Measurements from ENCODE around the gene IRF6.
"Not testable (repeated sequence)": the region's sequence is repeated elsewhere in the genome, so short reads cannot be mapped to it uniquely, and the experiment has no call there.

IRF6 gene

GRCh38 chr1:209822706-209823105 is 16.8 kb upstream of the IRF6 start:
- DNase-seq: no peak

GRCh38 chr1:209820986-209821385 is 15.0 kb upstream of the IRF6 start:
- DNase-seq: no peak

- no peak for DNase-seq
These were observed 13.1 kb upstream of the IRF6 start for GRCh38 chr1:209819058-209819457.

- DNase-seq: no peak
These were observed 11.7 kb upstream of the IRF6 start for GRCh38 chr1:209817691-209818090.

GRCh38 chr1:209816923-209817322 is 11.0 kb upstream of the IRF6 start:
- no peak for DNase-seq

GRCh38 chr1:209815931-209816341 is 10.0 kb upstream of the IRF6 start:
- peak; percentile 57 for DNase-seq

- no peak for DNase-seq
These were observed 9.5 kb upstream of the IRF6 start for GRCh38 chr1:209815490-209815889.

GRCh38 chr1:209813902-209814301 is 8.0 kb upstream of the IRF6 start:
- no peak for DNase-seq

- DNase-seq: no peak
These were observed 4.8 kb upstream of the IRF6 start for GRCh38 chr1:209810783-209811182.

GRCh38 chr1:209809611-209810010 is 3.7 kb upstream of the IRF6 start:
- no peak for DNase-seq

- DNase-seq: peak; percentile 71
These were observed 2.2 kb upstream of the IRF6 start for GRCh38 chr1:209808059-209808581.

- no peak for DNase-seq
These were observed 1.6 kb upstream of the IRF6 start for GRCh38 chr1:209807509-209807908.

- DNase-seq: no peak
These were observed 581 bp downstream of the IRF6 start for GRCh38 chr1:209805341-209805781.

GRCh38 chr1:209803568-209803967 is 2.4 kb downstream of the IRF6 start:
- no peak for DNase-seq

- no peak for DNase-seq
These were observed 3.2 kb downstream of the IRF6 start for GRCh38 chr1:209802780-209803152.

GRCh38 chr1:209802117-209802779 is 3.7 kb downstream of the IRF6 start:
- DNase-seq: no peak

- DNase-seq: no peak
These were observed 4.7 kb downstream of the IRF6 start for GRCh38 chr1:209800984-209801834.

GRCh38 chr1:209797978-209798639 is 7.8 kb downstream of the IRF6 start:
- DNase-seq: no peak

GRCh38 chr1:209793711-209794110 is 12.2 kb downstream of the IRF6 start:
- DNase-seq: not testable (repeated sequence)

- DNase-seq: no peak
These were observed 14.0 kb downstream of the IRF6 start for GRCh38 chr1:209791920-209792319.

- no peak for DNase-seq
These were observed 15.4 kb downstream of the IRF6 start for GRCh38 chr1:209790286-209791193.

GRCh38 chr1:209789245-209789644 is 16.7 kb downstream of the IRF6 start:
- DNase-seq: no peak

All from NCI-H345 (cell line).